ENCODE results near the gene RTN4RL1.

- TF ChIP-seq CTCF (IDR thresholded peaks at IDR 0.05), result no peak
- no peak for TF ChIP-seq POLR2A (IDR thresholded peaks at IDR 0.05)
Measured at GRCh38 chr17:1913702-1914101, 111.4 kb downstream of the RTN4RL1 start.
